Karpas-422 (cell line): ENCODE measurements around the gene GRK5. TPM values are rescaled to one million over a fixed set of nuclear protein-coding genes. Genes with fewer than 3 reads are reported as not detected.

Experiments
- DNase-seq: peaks from one replicate; pipeline ENCODE4 v3.0.0-alpha.2; 2015
- H2AFZ ChIP-seq: fragments of 200-600 bp; sonication (generic); 2 replicates; pipeline ENCODE4 v1.6.1; 2014; ENCODE audit warnings: antibody characterized with exemption, low read length, mixed read lengths
- H3K27ac ChIP-seq: fragments of 200-600 bp; sonication (generic); 2 replicates; pipeline ENCODE4 v1.5.1; 2014; ENCODE audit warnings: mild to moderate bottlenecking, low read length, moderate library complexity
- H3K27me3 ChIP-seq: fragments of 200-600 bp; sonication (generic); 2 replicates; pipeline ENCODE4 v1.6.1; 2014; ENCODE audit warnings: low read length, mixed read lengths
- H3K36me3 ChIP-seq: fragments of 200-600 bp; sonication (generic); 2 replicates; pipeline ENCODE4 v1.6.1; 2014; ENCODE audit warnings: low read length, mixed read lengths; ENCODE audit not compliant: insufficient read depth
- H3K4me1 ChIP-seq: fragments of 200-600 bp; sonication (generic); 2 replicates; pipeline ENCODE4 v1.6.1; 2014; ENCODE audit warnings: mild to moderate bottlenecking, low read length, mixed read lengths
- H3K4me2 ChIP-seq: fragments of 200-600 bp; sonication (generic); 2 replicates; pipeline ENCODE4 v1.6.1; 2014; ENCODE audit warnings: low read length, low read depth, mild to moderate bottlenecking; ENCODE audit not compliant: poor library complexity, severe bottlenecking
- H3K4me3 ChIP-seq: fragments of 200-600 bp; sonication (generic); 2 replicates; pipeline ENCODE4 v1.5.1; 2014; ENCODE audit warnings: mild to moderate bottlenecking, antibody characterized with exemption, low read length, mixed read lengths
- H3K79me2 ChIP-seq: fragments of 200-600 bp; sonication (generic); 2 replicates; pipeline ENCODE4 v1.6.1; 2014; ENCODE audit warnings: mild to moderate bottlenecking, low read length, mixed read lengths
- H3K9ac ChIP-seq: fragments of 200-600 bp; sonication (generic); 2 replicates; pipeline ENCODE4 v1.6.0; 2014; ENCODE audit warnings: low read length
- H3K9me2 ChIP-seq: fragments of 200-600 bp; sonication (generic), shearing (Covaris generic); replicated peaks from 2 replicates; pipeline ENCODE4 v1.6.0; 2014; ENCODE audit warnings: mild to moderate bottlenecking, low read length, moderate library complexity; ENCODE audit not compliant: insufficient read depth
- H3K9me3 ChIP-seq: fragments of 300-700, 200-600 bp; sonication (generic); 2 replicates; pipeline ENCODE4 v1.6.1; 2014; ENCODE audit warnings: low read length, mixed read lengths
- H4K20me1 ChIP-seq: fragments of 200-600 bp; sonication (generic); 2 replicates; pipeline ENCODE4 v1.6.1; 2014; ENCODE audit warnings: mild to moderate bottlenecking, antibody characterized with exemption, low read length, low read depth; ENCODE audit not compliant: insufficient read depth
- total RNA-seq: library from RNA; depleted of rRNA; stranded (reverse); fragments of >200 nt; shearing (Covaris generic); gene quantifications from 2 replicates; pipeline ENCODE4 v1.2.3, GENCODE V29; 2014; ENCODE audit warnings: low replicate concordance

The GRK5 gene
- total RNA-seq, 1 experiment from 2014 or later: 4.5 TPM

DNA sequence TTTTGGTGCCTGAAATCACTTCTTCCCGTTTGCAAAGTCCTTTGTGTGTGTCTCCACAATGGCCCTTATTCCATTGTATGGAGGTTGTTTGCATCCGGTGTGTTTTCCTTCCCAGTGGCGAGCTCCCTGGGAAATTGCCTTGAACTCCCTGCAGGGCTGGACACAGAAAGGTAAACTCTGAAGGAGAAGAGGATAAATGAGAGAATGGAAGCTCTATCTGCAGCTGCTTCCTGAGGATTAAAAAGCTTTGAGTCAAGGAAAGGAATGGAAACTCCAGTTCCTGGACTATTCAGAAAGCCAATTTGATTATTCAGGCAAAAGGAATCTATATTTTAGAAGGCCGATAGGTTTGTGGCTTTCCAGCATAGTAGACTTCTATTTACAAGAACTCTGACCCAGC, 4.4 kb upstream of the GRK5 start:
- no peaks in the 10 kb centered on the region for H4K20me1 ChIP-seq
- H3K4me2 ChIP-seq: no peak overlapping the region
- H3K9ac ChIP-seq: no peak overlapping the region
- no peak overlapping the region for H3K27ac ChIP-seq
- no peaks in the 10 kb centered on the region for H3K79me2 ChIP-seq
- H3K36me3 ChIP-seq: no peaks in the 10 kb centered on the region
- peaks cover 18% of the 10 kb centered on the region for H3K4me1 ChIP-seq
- no peak overlapping the region for H3K4me3 ChIP-seq
- H3K9me2 ChIP-seq: no peaks in the 10 kb centered on the region
- DNase-seq: no peak
- no peaks in the 10 kb centered on the region for H3K27me3 ChIP-seq
- no peaks in the 10 kb centered on the region for H3K9me3 ChIP-seq
- H2AFZ ChIP-seq: no peak overlapping the region

DNA sequence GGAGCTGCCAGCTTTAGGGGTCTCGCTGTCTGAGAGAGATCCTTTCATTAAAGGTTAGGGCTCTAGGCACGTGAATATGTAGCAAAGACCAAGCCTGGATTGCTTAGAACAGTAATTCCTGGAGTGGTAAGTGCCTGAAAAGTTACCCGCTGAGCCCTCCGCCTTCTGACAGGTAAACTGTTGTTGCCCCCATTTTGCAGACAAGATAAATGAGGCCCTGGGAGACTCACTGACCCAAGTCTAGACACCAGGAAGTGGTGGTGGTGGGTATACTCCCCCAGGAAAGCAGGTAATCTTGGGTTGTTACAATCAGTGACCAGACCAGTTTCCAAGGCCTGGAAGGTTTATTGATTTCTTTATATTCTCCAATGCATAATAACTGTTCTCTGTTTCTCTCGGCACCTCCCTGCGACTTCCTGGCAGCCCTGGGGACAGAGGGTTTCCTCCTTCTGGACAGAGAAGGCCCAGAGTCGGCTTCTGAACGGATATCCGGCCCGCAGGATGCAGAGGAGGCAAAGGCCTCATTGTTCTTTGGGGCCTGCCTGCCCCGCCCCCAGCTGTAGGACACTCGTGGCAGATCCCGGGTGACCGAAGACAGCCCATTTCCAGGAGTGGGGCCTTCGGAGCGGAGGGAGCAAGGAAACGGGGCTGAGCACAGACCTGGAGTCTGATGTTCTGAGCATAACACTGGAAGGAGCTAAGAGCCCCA, 1.3 kb upstream of the GRK5 start:
- H3K27me3 ChIP-seq: no peaks in the 10 kb centered on the region
- peak overlapping the region; percentile 80 for H3K9ac ChIP-seq
- H3K9me3 ChIP-seq: no peaks in the 10 kb centered on the region
- no peaks in the 10 kb centered on the region for H3K36me3 ChIP-seq
- peaks cover 31% of the 10 kb centered on the region for H3K4me1 ChIP-seq
- H2AFZ ChIP-seq: peak overlapping the region; percentile 97
- H3K4me3 ChIP-seq: peak overlapping the region; percentile 74
- no peaks in the 10 kb centered on the region for H3K79me2 ChIP-seq
- peak; percentile 77 for DNase-seq
- no peaks in the 10 kb centered on the region for H3K9me2 ChIP-seq
- no peaks in the 10 kb centered on the region for H4K20me1 ChIP-seq
- H3K27ac ChIP-seq: no peak overlapping the region
- peak overlapping the region; percentile 72 for H3K4me2 ChIP-seq

DNA sequence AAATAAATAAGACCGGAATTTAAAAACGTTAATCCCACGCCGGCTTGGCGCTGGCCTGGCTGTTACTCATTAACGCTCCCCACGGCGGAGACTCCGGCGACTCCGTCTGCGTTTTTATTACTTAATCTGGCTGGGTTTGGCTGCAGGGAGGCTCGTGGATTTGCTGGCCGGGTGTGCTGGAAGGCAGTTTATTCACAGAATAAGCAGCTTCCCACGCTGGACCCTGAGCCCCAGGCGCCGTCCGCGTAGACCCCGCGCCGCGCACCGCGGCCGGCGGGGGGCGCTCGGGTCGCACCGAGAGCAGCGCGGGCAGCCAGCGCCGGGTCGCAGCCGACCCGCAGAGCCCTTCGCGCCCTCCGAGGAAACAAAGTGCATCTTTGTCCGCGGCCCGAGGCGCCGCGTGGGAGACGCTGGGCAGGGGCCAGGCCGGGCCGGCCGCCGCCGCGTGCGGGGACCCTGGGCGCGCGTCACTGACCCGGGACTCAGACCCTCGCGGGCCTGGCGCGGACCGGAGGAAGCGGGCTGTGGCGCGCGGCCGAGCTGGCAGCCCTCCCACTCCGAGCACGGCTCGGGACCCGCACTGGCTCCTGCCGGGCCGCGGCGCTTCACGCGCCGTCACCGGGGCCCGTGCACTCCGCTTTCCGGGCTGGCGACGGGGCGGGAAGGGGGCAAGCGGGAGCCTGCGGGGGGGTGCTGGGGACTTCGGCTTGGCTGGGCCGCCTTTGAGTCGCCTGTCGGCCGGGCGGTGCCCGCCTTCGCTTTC, 587 bp upstream of the GRK5 start:
- no peaks in the 10 kb centered on the region for H3K9me2 ChIP-seq
- H3K79me2 ChIP-seq: no peaks in the 10 kb centered on the region
- peak overlapping the region; percentile 72 for H3K4me2 ChIP-seq
- no peaks in the 10 kb centered on the region for H3K36me3 ChIP-seq
- H3K4me3 ChIP-seq: peak overlapping the region; percentile 74
- H3K9me3 ChIP-seq: no peaks in the 10 kb centered on the region
- DNase-seq: peak; percentile 89
- H3K27me3 ChIP-seq: no peaks in the 10 kb centered on the region
- H3K27ac ChIP-seq: peak overlapping the region; percentile 68
- H4K20me1 ChIP-seq: no peaks in the 10 kb centered on the region
- H2AFZ ChIP-seq: peak overlapping the region; percentile 97
- peaks cover 31% of the 10 kb centered on the region for H3K4me1 ChIP-seq
- H3K9ac ChIP-seq: peak overlapping the region; percentile 80

DNA sequence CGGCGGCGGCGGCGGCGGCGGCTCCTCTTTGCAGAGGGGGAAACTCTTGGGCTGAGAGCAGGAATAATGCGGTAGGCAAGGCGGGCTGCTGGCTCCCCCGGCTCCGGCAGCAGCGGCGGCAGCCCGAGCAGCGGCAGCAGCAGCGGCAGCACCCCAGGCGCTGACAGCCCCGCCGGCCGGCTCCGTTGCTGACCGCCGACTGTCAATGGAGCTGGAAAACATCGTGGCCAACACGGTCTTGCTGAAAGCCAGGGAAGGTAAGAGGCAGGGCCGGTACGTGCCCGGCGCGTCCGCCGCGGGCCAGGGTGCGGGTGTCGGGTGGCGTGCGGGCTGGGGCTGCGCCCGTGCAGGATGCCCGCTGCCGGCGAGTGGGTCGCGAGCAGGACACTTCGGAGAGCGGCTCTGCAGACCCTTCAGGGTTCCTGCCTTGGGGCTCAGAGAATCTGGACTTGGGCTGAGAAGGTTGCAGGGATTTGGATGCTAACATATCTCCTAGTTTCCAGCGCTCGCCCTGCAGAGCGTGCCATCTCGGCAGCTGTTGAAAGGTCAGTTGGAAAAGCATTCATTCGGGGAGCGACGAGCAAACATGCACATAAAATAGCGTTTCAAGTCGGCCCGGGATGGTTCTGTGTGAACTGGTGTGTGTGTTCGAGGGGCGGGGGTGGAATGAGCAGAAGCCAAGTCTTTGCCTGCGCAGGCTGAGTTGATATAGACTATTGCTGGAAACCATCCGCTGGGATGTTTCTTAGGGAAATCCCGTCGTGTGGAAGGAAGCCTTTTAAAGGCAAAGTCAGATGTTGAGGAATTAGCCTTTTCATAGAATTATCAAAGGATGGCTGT, 562 bp downstream of the GRK5 start:
- Histone ChIP-seq H3K4me1 (peaks cover 31% of the 10 kb centered on the region), H3K4me2 (peak overlapping the region; percentile 96), H4K20me1 (no peaks in the 10 kb centered on the region), H3K9me3 (no peaks in the 10 kb centered on the region), H3K36me3 (no peaks in the 10 kb centered on the region), H2AFZ (peak overlapping the region; percentile 83), H3K9ac (peak overlapping the region; percentile 78), H3K27ac (peak overlapping the region; percentile 34; the same call in 1 of the 2 replicates), H3K9me2 (no peaks in the 10 kb centered on the region), H3K4me3 (peak overlapping the region; percentile 90), H3K79me2 (no peaks in the 10 kb centered on the region), H3K27me3 (no peaks in the 10 kb centered on the region)
- peak; percentile 70 for DNase-seq

DNA sequence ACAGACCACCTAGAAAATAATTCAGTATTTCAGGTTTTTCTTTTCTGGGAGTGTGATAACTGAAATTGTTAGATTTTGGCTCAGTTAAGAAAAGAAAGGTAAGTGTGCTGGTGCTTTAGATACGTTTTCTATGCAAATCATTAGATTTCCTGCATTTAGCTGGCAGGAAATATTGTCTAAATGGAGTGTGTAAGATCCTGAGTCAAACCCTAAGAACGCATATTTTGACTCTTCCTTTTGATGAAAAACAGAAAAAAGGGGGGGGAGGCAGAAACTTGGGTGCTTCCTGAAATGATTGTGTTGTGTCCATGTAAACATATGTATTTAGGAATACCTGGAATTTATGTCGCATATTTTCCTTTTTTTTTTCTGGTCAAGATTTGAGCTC, 1.2 kb downstream of the GRK5 start:
- Histone ChIP-seq H3K27ac (no peak overlapping the region), H3K4me3 (peak overlapping the region; percentile 90), H3K4me1 (peaks cover 31% of the 10 kb centered on the region), H3K9me2 (no peaks in the 10 kb centered on the region), H3K79me2 (no peaks in the 10 kb centered on the region), H4K20me1 (no peaks in the 10 kb centered on the region), H3K27me3 (no peaks in the 10 kb centered on the region), H2AFZ (peak overlapping the region; percentile 83; the same call in 1 of the 2 replicates), H3K4me2 (peak overlapping the region; percentile 96), H3K9me3 (no peaks in the 10 kb centered on the region), H3K36me3 (no peaks in the 10 kb centered on the region), H3K9ac (peak overlapping the region; percentile 78)
- DNase-seq: peak; percentile 48

DNA sequence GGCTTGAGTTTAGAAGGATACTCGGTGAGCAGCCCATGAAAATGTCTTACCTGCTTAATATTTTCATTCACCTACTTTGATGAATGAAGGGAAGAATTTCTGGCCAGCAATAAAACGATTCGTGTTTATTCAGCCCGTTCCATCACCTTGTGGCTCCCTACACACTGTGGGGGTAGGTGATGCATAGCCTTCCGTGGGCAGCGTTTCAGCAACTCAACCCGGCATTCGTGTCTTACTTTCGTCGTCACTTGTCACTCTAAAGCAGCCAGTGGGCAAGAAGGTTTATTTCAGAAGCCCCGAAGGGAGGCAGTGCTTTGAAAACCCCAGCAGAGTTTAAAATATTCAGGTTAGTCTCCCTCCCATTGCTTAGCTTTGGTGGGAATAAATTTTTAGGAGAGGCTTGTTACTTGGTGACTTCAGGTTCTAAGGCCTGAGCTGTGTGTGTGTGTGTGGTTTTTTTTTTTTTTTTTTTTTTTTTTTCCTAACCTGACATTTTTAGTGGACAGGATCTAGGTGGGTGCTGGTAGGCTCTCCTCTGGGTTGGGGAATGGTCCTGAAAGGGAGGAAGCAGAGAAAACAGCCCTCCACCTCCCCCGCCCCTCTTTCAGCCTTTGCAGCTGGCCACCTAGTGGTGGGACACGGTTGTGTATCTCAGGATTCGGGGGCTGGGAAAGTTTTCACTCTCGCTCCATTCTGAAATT, 1.8 kb downstream of the GRK5 start:
- no peaks in the 10 kb centered on the region for H4K20me1 ChIP-seq
- H3K36me3 ChIP-seq: no peaks in the 10 kb centered on the region
- no peak overlapping the region for H3K27ac ChIP-seq
- H3K9me3 ChIP-seq: no peaks in the 10 kb centered on the region
- H3K9me2 ChIP-seq: no peaks in the 10 kb centered on the region
- no peaks in the 10 kb centered on the region for H3K27me3 ChIP-seq
- H3K79me2 ChIP-seq: no peaks in the 10 kb centered on the region
- H3K4me2 ChIP-seq: peak overlapping the region; percentile 96
- peak; percentile 75 for DNase-seq
- H3K4me3 ChIP-seq: peak overlapping the region; percentile 90
- peak overlapping the region; percentile 58; the same call in 1 of the 2 replicates for H2AFZ ChIP-seq
- H3K9ac ChIP-seq: peak overlapping the region; percentile 78
- H3K4me1 ChIP-seq: peaks cover 31% of the 10 kb centered on the region

DNA sequence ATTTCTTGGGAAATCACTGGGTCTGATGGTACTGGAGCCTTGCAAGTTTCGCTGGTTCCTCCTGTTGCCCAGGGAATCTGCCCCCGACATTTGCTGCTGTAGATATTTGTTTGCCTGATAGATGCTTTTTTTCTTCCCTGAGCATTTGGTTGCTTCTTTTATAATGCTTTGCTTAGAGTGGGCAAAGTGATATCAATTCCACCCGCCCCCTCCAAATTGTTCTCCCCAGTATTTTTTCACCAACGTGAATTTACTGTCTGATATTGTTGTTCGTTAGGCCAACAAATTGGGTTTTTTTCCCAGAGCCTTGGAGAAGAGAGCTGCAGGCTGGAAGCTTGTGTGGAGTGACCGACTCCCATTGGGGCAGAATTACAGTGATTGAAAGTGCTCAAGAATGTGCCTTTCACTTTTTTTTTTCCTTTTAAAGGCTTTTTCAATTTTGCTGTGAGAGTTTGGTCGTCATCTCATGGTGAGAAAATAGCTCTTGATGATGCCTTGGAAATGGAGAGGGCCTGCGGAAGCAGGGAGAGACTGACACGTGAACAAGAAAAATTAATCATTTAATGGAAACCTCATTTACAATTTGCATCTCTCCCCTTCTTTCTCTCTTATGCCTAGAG, 2.5 kb downstream of the GRK5 start:
- Histone ChIP-seq H2AFZ (0 out of 2 replicates have a peak overlapping the region, but pooled peaks have one; percentile 52), H3K4me3 (peak overlapping the region; percentile 90; the same call in 1 of the 2 replicates), H3K4me1 (peaks cover 31% of the 10 kb centered on the region), H3K27me3 (no peaks in the 10 kb centered on the region), H3K9ac (peak overlapping the region; percentile 78), H3K79me2 (no peaks in the 10 kb centered on the region), H3K4me2 (peak overlapping the region; percentile 96), H3K27ac (no peak overlapping the region), H3K36me3 (no peaks in the 10 kb centered on the region), H3K9me3 (no peaks in the 10 kb centered on the region), H4K20me1 (no peaks in the 10 kb centered on the region), H3K9me2 (no peaks in the 10 kb centered on the region)
- DNase-seq: no peak
